A549 (cell line): ENCODE results near the gene SIM2. TPM values are rescaled to one million over a fixed set of nuclear protein-coding genes. Genes with fewer than 3 reads are reported as not detected.

Source experiments
- ATAC-seq, 2 experiments: fragments of 200-7000 bp in 1 of 2; fragments of >200 bp in 1 of 2; cut with Nextera tagmentation in 1 of 2; cut with Tn5 transposase in 1 of 2; 3 replicates each; pipeline versions ENCODE4 v1.8.0 to v1.9.1; 2018 to 2020; ENCODE audit warnings: mild to moderate bottlenecking in 1 of 2, moderate library complexity in 1 of 2
- CTCF ChIA-PET: fragments of 300-600 bp; sonication (Branson Sonifier 250); formaldehyde crosslinking; extraction: SDS; loops from one replicate; lab custom pipeline; 2021; ENCODE audit warnings: antibody characterized with exemption, inconsistent platforms; lab: Yijun Ruan, JAX
- POLR2A ChIA-PET: fragments of 350-600 bp; formaldehyde crosslinking; extraction: SDS; loops from one replicate; lab custom pipeline; 2021; ENCODE audit warnings: antibody characterized with exemption, inconsistent platforms; lab: Yijun Ruan, JAX
- DNase-seq, 2 experiments: peaks; one replicate each; pipeline versions ENCODE4 v3.0.0 to v3.0.0-alpha.2; 2011 to 2016; ENCODE audit warnings: low read depth in 1 of 2, low spot score in 1 of 2
- FAIRE-seq: peaks from 2 replicates; lab custom pipeline; 2011; peaks lifted over from hg19 to GRCh38; lab: Jason Lieb, UNC
- H3K27ac ChIP-seq, 2 experiments: fragments of >200 bp; sonication (Bioruptor Twin); formaldehyde crosslinking; 3 replicates each; pipeline ENCODE4 v1.5.1; 2016 to 2017
- H3K4me1 ChIP-seq: fragments of >200 bp; sonication (Bioruptor Twin); formaldehyde crosslinking; 3 replicates; pipeline ENCODE4 v1.6.1; 2016
- H3K4me2 ChIP-seq: fragments of >200 bp; sonication (Bioruptor Twin); formaldehyde crosslinking; 3 replicates; pipeline ENCODE4 v1.6.1; 2016
- H3K4me3 ChIP-seq: fragments of >200 bp; sonication (Bioruptor Twin); formaldehyde crosslinking; 3 replicates; pipeline ENCODE4 v1.5.1; 2016
- H3K9me3 ChIP-seq: fragments of >200 bp; sonication (Bioruptor Twin); formaldehyde crosslinking; 3 replicates; pipeline ENCODE4 v1.6.1; 2016
- BCL3 ChIP-seq: fragments of >200 bp; sonication (Bioruptor Twin); formaldehyde crosslinking; IDR thresholded peaks from 3 replicates; pipeline ENCODE4 v1.6.1; 2016
- CBX2 ChIP-seq: fragments of 200-600 bp; sonication (generic); IDR thresholded peaks from 2 replicates; pipeline ENCODE4 v1.6.1; 2016; ENCODE audit warnings: low read depth, mild to moderate bottlenecking, borderline replicate concordance
- CHD2 ChIP-seq: fragments of 150-350 bp; IDR thresholded peaks from 2 replicates; pipeline ENCODE4 v1.6.1; 2014; ENCODE audit warnings: low read length; ENCODE audit not compliant: partially characterized antibody
- CTCF ChIP-seq: fragments of >200 bp; sonication (Bioruptor Twin); formaldehyde crosslinking; IDR thresholded peaks from 3 replicates; pipeline ENCODE4 v1.5.1; 2016
- E2F6 ChIP-seq: IDR thresholded peaks from 2 replicates; pipeline ENCODE4 v1.6.1; 2012; ENCODE audit warnings: low read depth, borderline replicate concordance
- EHF ChIP-seq: fragments of 250-450 bp; sonication (Bioruptor Pico); IDR thresholded peaks from 2 replicates; pipeline ENCODE4 v1.5.0; 2020; ENCODE audit warnings: mild to moderate bottlenecking
- EHMT2 ChIP-seq: fragments of 200-600 bp; sonication (generic); IDR thresholded peaks from 2 replicates; pipeline ENCODE4 v1.6.1; 2016; ENCODE audit warnings: antibody characterized with exemption, low read depth, mild to moderate bottlenecking, moderate library complexity
- EP300 ChIP-seq, 2 experiments: fragments of >200 bp; sonication (Bioruptor Twin); formaldehyde crosslinking; IDR thresholded peaks; 2 replicates in 1 of 2; 3 replicates in 1 of 2; pipeline ENCODE4 v1.6.1; 2016 to 2017
- FOSB ChIP-seq: fragments of 250-450 bp; sonication (Bioruptor Pico); IDR thresholded peaks from 2 replicates; pipeline ENCODE4 v1.5.0; 2020; ENCODE audit warnings: mild to moderate bottlenecking, moderate library complexity
- HDAC2 ChIP-seq: fragments of 200-600 bp; sonication (generic); IDR thresholded peaks from 2 replicates; pipeline ENCODE4 v1.6.1; 2016
- HES2 ChIP-seq: fragments of >200 bp; sonication (Bioruptor Twin); formaldehyde crosslinking; IDR thresholded peaks from 2 replicates; pipeline ENCODE4 v1.6.1; 2016
- HOXB5 ChIP-seq: fragments of 250-450 bp; sonication (Bioruptor Pico); IDR thresholded peaks from 2 replicates; pipeline ENCODE4 v1.5.0; 2020; ENCODE audit warnings: mild to moderate bottlenecking, moderate library complexity
- JUNB ChIP-seq: fragments of >200 bp; sonication (Bioruptor Twin); formaldehyde crosslinking; IDR thresholded peaks from 2 replicates; pipeline ENCODE4 v1.6.1; 2016
- MAFK ChIP-seq: fragments of 450-650 bp; IDR thresholded peaks from 2 replicates; pipeline ENCODE4 v1.6.1; 2014; ENCODE audit not compliant: partially characterized antibody
- MAX ChIP-seq: IDR thresholded peaks from 2 replicates; pipeline ENCODE4 v1.6.1; 2012
- MAZ ChIP-seq: fragments of 150-350 bp; IDR thresholded peaks from 2 replicates; pipeline ENCODE4 v1.6.1; 2014; ENCODE audit warnings: antibody characterized with exemption, low read depth, low read length, borderline replicate concordance
- NFE2L2 ChIP-seq: fragments of 150-350 bp; conservative IDR thresholded peaks from 2 replicates; pipeline ENCODE4 v1.6.1; 2014; ENCODE audit warnings: low read length
- NPAS2 ChIP-seq: fragments of 250-450 bp; sonication (Bioruptor Pico); IDR thresholded peaks from 2 replicates; pipeline ENCODE4 v1.8.0; 2022; ENCODE audit warnings: mild to moderate bottlenecking, moderate library complexity, borderline replicate concordance
- PHF8 ChIP-seq: fragments of 200-600 bp; sonication (generic); IDR thresholded peaks from 2 replicates; pipeline ENCODE4 v1.6.1; 2016; ENCODE audit warnings: low read depth, mild to moderate bottlenecking, antibody characterized with exemption, moderate library complexity, borderline replicate concordance
- POLR2A ChIP-seq: IDR thresholded peaks from 2 replicates; pipeline ENCODE4 v1.6.1; 2012; ENCODE audit warnings: mild to moderate bottlenecking, low read length
- POLR2AphosphoS2 ChIP-seq: conservative IDR thresholded peaks from 2 replicates; pipeline ENCODE4 v1.6.1; 2012; ENCODE audit warnings: low read length, improper control_type of control experiment, inconsistent platforms
- RAD21 ChIP-seq, 2 experiments: fragments of >200 bp in 1 of 2; sonication (Bioruptor Twin) in 1 of 2; formaldehyde crosslinking in 1 of 2; IDR thresholded peaks in 1 of 2; conservative IDR thresholded peaks in 1 of 2; 2 replicates in 1 of 2; 3 replicates in 1 of 2; pipeline ENCODE4 v1.6.1; 2012 to 2018; ENCODE audit warnings: inconsistent platforms in 1 of 2
- REST ChIP-seq: fragments of 200-600 bp; sonication (generic); IDR thresholded peaks from 2 replicates; pipeline ENCODE4 v1.6.1; 2016; ENCODE audit warnings: antibody characterized with exemption, mild to moderate bottlenecking, moderate library complexity
- RFX5 ChIP-seq: fragments of 450-650 bp; IDR thresholded peaks from 2 replicates; pipeline ENCODE4 v1.7.1; 2014; ENCODE audit warnings: antibody characterized with exemption, mild to moderate bottlenecking, moderate library complexity
- TFCP2L1 ChIP-seq: fragments of 250-450 bp; sonication (Bioruptor Pico); IDR thresholded peaks from 2 replicates; pipeline ENCODE4 v1.5.0; 2021; ENCODE audit warnings: mild to moderate bottlenecking
- ZC3H11A ChIP-seq: fragments of 450-650 bp; IDR thresholded peaks from 2 replicates; pipeline ENCODE4 v1.6.1; 2014; ENCODE audit warnings: antibody characterized with exemption, mild to moderate bottlenecking
- WGBS: methylation state at CpG from one replicate; pipeline ENCODE4 v1.1.6; 2017; ENCODE audit errors: missing lambda C conversion rate; 5-methylcytosine and 5-hydroxymethylcytosine counted together
- polyA plus RNA-seq, 4 experiments: library from polyadenylated mRNA; depleted of rRNA in 3 of 4; stranded (reverse); fragments of >200 nt; fragmentation: RNase III in 1 of 4; extraction: RNeasy Plus Mini Kit Qiagen cat#74134 plus additional on column Dnase treatment in 1 of 4; gene quantifications; 2 replicates in 3 of 4; 3 replicates in 1 of 4; pipeline ENCODE4 v1.2.3, GENCODE V29; 2011 to 2017

The SIM2 gene
- polyA plus RNA-seq, 2 of the 4 experiments (the other 2 are of a cell fraction): 12.6 to 13.4 TPM

- FAIRE-seq (no peak), DNase-seq (no peak), ATAC-seq (no peak)
- no peak overlapping the region for H3K4me2 ChIP-seq
- no peaks in the 10 kb centered on the region for H3K9me3 ChIP-seq
- CTCF ChIA-PET: interaction anchor here (1.1 kb wide), 1 partner anchor 126 kb away, joined by 3 read pairs; no protein-coding TSS in a partner anchor
- POLR2A ChIA-PET: no interaction called here
- no peaks in the 10 kb centered on the region for H3K4me1 ChIP-seq
- TF ChIP-seq RAD21 (conservative IDR thresholded peaks at IDR 0.05 in 1 of 2, IDR thresholded peaks at IDR 0.05 in 1 of 2): no peak
- no peak for TF ChIP-seq CHD2
- no peak for TF ChIP-seq EHMT2
- TF ChIP-seq E2F6: no peak
- no peak for TF ChIP-seq POLR2A
- TF ChIP-seq CTCF: no peak
- TF ChIP-seq POLR2AphosphoS2: no peak
- TF ChIP-seq EP300 (IDR thresholded peaks at IDR 0.05): no peak
- no peak for TF ChIP-seq PHF8
- TF ChIP-seq HDAC2: no peak
- TF ChIP-seq JUNB: no peak
- no peak for TF ChIP-seq REST
- TF ChIP-seq MAZ: no peak
- no peak for TF ChIP-seq ZC3H11A
- TF ChIP-seq RFX5: no peak
- TF ChIP-seq HES2: no peak
- TF ChIP-seq BCL3: no peak
- TF ChIP-seq CBX2: no peak
- H3K4me3 ChIP-seq: no peak overlapping the region
- 90% methylated on average over 6 of the region's 6 CpGs for WGBS
- H3K27ac ChIP-seq: no peak overlapping the region
Measured at GRCh38 chr21:36727866-36728265, 29.0 kb downstream of the SIM2 start.

- H3K4me3 ChIP-seq: no peak overlapping the region
- FAIRE-seq: no peak
- CTCF ChIA-PET: interaction anchor here (1.1 to 1.5 kb wide), 2 partner anchors 98 to 125 kb away, joined by 3 to 6 read pairs; no protein-coding TSS in a partner anchor
Measured at GRCh38 chr21:36728371-36729111, 29.6 kb downstream of the SIM2 start.

More at GRCh38 chr21:36728371-36729111, 29.6 kb downstream of the SIM2 start:
- 86% methylated on average over 14 of the region's 14 CpGs for WGBS
- no peak for DNase-seq
- TF ChIP-seq FOSB (CRISPR knock-in tag) (no peak), EHMT2 (no peak), TFCP2L1 (CRISPR knock-in tag) (no peak), NPAS2 (CRISPR knock-in tag) (no peak), MAX (no peak), POLR2A (no peak), EHF (CRISPR knock-in tag) (no peak), NFE2L2 (no peak), MAFK (no peak), E2F6 (no peak), HOXB5 (no peak)
- POLR2A ChIA-PET: no interaction called here
- Histone ChIP-seq H3K27ac (no peak overlapping the region; a peak in 1 of 6 replicates), H3K4me2 (no peak overlapping the region), H3K9me3 (no peaks in the 10 kb centered on the region), H3K4me1 (no peaks in the 10 kb centered on the region)
- ATAC-seq: no peak; a peak in 1 of 6 replicates
